Stomach (tissue), 9 donors: ENCODE data around the gene MALSU1. TPM values are rescaled to one million over a fixed set of nuclear protein-coding genes. Genes with fewer than 3 reads are reported as not detected.
A peak's percentile ranks its signal among the peaks of the same experiment; 100 is the strongest.
"Not testable (repeated sequence)": the region's sequence is repeated elsewhere in the genome, so short reads cannot be mapped to it uniquely, and the experiment has no call there.

ENCODE experiments used
- DNase-seq, 2 donors: peaks; one replicate each; pipeline versions ENCODE4 v3.0.0 to v3.0.0-alpha.2; 2013 to 2019
- H3K27ac ChIP-seq, 5 donors: fragments of 200-600 bp in 4 of 5; sonication (generic) in 4 of 5; one replicate each; pipeline ENCODE4 v1.5.1; 2013 to 2019; ENCODE audit warnings: mild to moderate bottlenecking in 1 of 5, moderate library complexity in 1 of 5
- H3K27me3 ChIP-seq, 3 donors: fragments of 200-600 bp; sonication (generic); one replicate each; pipeline ENCODE4 v1.5.1; 2017 to 2019; ENCODE audit warnings: mixed run types in 1 of 3
- H3K36me3 ChIP-seq, 4 donors: fragments of 200-600 bp; sonication (generic); 1 replicate in 3 of 4; 2 replicates in 1 of 4; pipeline ENCODE4 v1.5.1; 2016 to 2019
- H3K4me1 ChIP-seq, 4 donors: fragments of 200-600 bp; sonication (generic); one replicate each; pipeline ENCODE4 v1.5.1; 2016 to 2019
- H3K4me3 ChIP-seq, 4 donors: fragments of 200-600 bp; sonication (generic) in 3 of 4; one replicate each; pipeline ENCODE4 v1.5.1; 2016 to 2019; ENCODE audit warnings: mild to moderate bottlenecking in 1 of 4
- H3K9me3 ChIP-seq, 4 donors: fragments of 200-600 bp; sonication (generic); one replicate each; pipeline ENCODE4 v1.5.1; 2016 to 2019
- EP300 ChIP-seq: sonication (generic); formaldehyde crosslinking; IDR thresholded peaks from one replicate; pipeline ENCODE4 v1.6.1; 2017; ENCODE audit warnings: antibody characterized with exemption
- POLR2A ChIP-seq, 4 donors: fragments of 450-650 bp; IDR thresholded peaks; one replicate each; pipeline ENCODE4 v1.6.1; 2016; ENCODE audit warnings: antibody characterized with exemption in 4 of 4, control low read depth in 2 of 4, mild to moderate bottlenecking in 1 of 4, moderate library complexity in 1 of 4
- POLR2AphosphoS5 ChIP-seq, 3 donors: sonication (generic); formaldehyde crosslinking; IDR thresholded peaks; one replicate each; pipeline ENCODE4 v1.6.1; 2016; ENCODE audit warnings: antibody characterized with exemption in 3 of 3
- WGBS, 5 donors: extraction: QIAGEN DNeasy Blood & Tissue Kit in 3 of 5; methylation state at CpG; one replicate each; pipeline versions ENCODE4 v1.1.5 to v1.1.7; 2013 to 2018; 5-methylcytosine and 5-hydroxymethylcytosine counted together
- intact Hi-C: fragments of 100-400 bp; cut with DNase I; formaldehyde crosslinking; loops from one replicate; pipeline ENCODE4 v1.15.1; 2023; ENCODE audit warnings: low total_unique reads
- polyA plus RNA-seq, 3 donors: library from polyadenylated mRNA; stranded (reverse); fragments of 200-250 nt; gene quantifications; one replicate each; pipeline ENCODE4 v1.2.3, GENCODE V29; 2013
- total RNA-seq, 5 donors: library from RNA; depleted of rRNA; stranded (reverse); fragments of >200 nt; gene quantifications; one replicate each; pipeline versions ENCODE4 v1.1.0 to v1.2.3, GENCODE V29; 2014 to 2016
- TF ChIP-seq, protein P1 (sequence below), 7 experiments: fragments of 450-650 bp in 4 of 7; fragments of 200-600 bp in 3 of 7; sonication (generic) in 3 of 7; IDR thresholded peaks; one replicate each; pipeline ENCODE4 v1.5.1; 2016 to 2019; ENCODE audit warnings: antibody characterized with exemption in 7 of 7, control low read depth in 2 of 7, mild to moderate bottlenecking in 1 of 7
- donor health status: healthy with polysubstance abuse.
- donor health status: Bipolar disorder and iron deficiency.
- donor health status: healthy.

MALSU1 gene
- total and polyA plus RNA-seq, 8 donors, result 2.9 to 79.9 (median 49.1) TPM

DNA sequence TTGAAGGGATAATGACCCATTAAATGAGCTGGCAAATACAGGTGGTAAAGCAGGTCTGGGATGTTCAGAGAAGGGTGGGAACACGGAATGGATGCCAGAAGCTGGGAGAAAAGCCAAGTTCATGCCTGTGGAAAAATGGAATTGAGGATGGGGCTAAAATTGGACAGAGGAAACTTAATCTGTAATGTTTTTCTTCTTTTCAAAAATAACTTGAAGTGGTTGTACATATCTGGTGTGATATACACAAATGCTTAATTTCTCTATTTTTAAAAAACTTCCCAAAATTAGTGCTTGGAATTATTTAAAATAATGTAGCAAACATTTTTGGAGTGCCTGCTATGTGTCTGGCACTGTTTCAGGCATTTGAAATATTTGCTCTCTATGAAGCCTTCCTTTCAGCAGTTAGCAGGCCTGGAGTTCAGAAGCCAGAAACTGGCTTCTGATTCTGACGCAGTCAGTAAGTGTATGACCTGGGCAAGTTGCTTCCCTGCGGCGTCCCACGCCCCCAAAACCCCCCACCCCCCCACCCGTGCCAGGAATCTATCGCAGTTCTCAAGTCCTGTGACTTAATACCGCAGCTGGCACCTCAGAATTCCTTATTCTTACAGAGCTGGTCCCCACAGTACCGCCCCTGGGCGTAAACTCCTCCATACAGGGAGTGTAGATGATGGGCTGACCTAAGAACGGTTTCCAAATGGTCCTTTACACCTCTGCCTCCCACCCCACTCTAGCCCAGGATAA is 828 bp upstream of the MALSU1 start:
- peaks cover 0 to 12% (median 0%) of the 10 kb centered on the region in 3 donors for H3K27me3 ChIP-seq
- TF ChIP-seq EP300 (no peak), POLR2AphosphoS5 (IDR thresholded peaks at IDR 0.05) (no peak), POLR2A (IDR thresholded peaks at IDR 0.05) (no peak)
- TF ChIP-seq, protein P1, sequence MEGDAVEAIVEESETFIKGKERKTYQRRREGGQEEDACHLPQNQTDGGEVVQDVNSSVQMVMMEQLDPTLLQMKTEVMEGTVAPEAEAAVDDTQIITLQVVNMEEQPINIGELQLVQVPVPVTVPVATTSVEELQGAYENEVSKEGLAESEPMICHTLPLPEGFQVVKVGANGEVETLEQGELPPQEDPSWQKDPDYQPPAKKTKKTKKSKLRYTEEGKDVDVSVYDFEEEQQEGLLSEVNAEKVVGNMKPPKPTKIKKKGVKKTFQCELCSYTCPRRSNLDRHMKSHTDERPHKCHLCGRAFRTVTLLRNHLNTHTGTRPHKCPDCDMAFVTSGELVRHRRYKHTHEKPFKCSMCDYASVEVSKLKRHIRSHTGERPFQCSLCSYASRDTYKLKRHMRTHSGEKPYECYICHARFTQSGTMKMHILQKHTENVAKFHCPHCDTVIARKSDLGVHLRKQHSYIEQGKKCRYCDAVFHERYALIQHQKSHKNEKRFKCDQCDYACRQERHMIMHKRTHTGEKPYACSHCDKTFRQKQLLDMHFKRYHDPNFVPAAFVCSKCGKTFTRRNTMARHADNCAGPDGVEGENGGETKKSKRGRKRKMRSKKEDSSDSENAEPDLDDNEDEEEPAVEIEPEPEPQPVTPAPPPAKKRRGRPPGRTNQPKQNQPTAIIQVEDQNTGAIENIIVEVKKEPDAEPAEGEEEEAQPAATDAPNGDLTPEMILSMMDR (IDR thresholded peaks at IDR 0.05), result no peak
- intact Hi-C loops, result no loop called here
- peak in 1 of 2 donors; percentile 68 for DNase-seq
- peaks cover 2 to 22% (median 17%) of the 10 kb centered on the region in 4 donors for H3K36me3 ChIP-seq
- peak overlapping the region; percentile 88 to 96 (median 90) for H3K4me3 ChIP-seq
- H3K27ac ChIP-seq, result peak overlapping the region; percentile 3 to 92 (median 87)
- H3K9me3 ChIP-seq, result no peaks in the 10 kb centered on the region
- WGBS, 5 donors, result 70 to 87% (median 80%) methylated on average over 11 of the region's 11 CpGs
- H3K4me1 ChIP-seq, result peaks cover 17 to 42% (median 32%) of the 10 kb centered on the region in 4 donors

DNA sequence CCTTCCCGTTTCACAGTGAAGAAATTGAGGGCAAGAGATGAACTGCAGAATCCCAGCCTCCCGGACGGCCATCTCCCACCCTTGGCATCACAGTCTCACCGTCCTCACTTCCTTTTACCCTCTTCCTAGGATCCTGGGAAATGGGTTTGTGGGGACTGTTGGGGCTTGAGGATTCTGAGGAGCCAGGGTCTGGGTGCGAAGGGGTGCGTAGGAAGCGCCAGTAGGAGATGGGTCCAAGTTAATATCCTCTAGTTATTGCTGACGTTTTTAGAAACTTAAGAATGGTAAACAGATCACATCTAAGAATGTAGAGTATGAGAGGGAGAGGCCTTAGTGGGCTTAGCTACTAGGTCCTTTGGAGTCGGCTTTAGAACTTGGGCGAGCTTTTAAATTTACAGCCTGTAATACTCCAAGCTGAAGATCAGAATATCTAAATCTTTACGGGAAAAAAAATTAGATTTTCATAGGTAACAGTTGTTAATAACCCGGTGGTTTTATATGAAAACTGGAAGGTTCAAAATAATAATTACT is 696 bp downstream of the MALSU1 start:
- no peak for DNase-seq
- Histone ChIP-seq H3K4me3 (peak overlapping the region; percentile 88 to 96 (median 90)), H3K27me3 (peaks cover 0 to 5% (median 0%) of the 10 kb centered on the region in 3 donors), H3K36me3 (peaks cover 3 to 27% (median 22%) of the 10 kb centered on the region in 4 donors), H3K9me3 (no peaks in the 10 kb centered on the region), H3K4me1 (peaks cover 17 to 52% (median 38%) of the 10 kb centered on the region in 4 donors), H3K27ac (peak overlapping the region; percentile 70 to 92 (median 87))
- WGBS, 5 donors, result 7 to 11% (median 9%) methylated on average over 12 of the region's 12 CpGs
- TF ChIP-seq POLR2AphosphoS5 (IDR thresholded peaks at IDR 0.05) (no peak), EP300 (no peak), POLR2A (IDR thresholded peaks at IDR 0.05) (no peak)
- TF ChIP-seq, protein P1 (IDR thresholded peaks at IDR 0.05), result no peak
- intact Hi-C loops, result no loop called here

DNA sequence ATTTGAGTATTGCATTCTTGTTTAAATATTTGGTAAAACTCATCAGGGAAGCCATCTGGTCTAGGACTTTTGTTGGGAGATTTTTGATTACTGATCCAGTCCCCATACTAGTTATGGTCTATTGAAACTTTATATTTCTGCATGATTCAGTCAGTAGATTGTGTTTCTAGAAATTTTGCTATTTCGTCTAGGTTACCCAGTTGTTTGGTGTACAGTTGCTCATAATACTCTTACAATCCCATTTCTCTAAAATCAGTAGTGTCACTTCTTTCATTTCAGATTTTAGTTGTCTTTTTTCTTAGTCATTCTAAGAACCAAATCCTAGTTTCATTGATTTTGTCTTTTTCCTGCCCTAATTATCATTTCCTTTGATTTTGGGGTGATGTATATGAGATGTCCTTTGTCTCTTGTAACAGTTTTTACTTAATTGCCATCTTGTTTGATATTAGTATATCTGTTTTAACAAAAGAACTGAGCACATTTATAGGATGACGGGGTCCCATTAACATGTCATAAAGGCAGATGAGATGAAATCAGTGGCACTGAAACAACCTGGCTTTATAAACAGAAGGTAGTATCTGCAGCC is 7.9 kb downstream of the MALSU1 start:
- no peak overlapping the region for H3K27ac ChIP-seq
- TF ChIP-seq EP300, result no peak
- TF ChIP-seq, protein P1 (IDR thresholded peaks at IDR 0.05), result no peak
- TF ChIP-seq POLR2AphosphoS5 (IDR thresholded peaks at IDR 0.05), result no peak
- no peak for TF ChIP-seq POLR2A (IDR thresholded peaks at IDR 0.05)
- no peak overlapping the region for H3K4me3 ChIP-seq
- no peaks in the 10 kb centered on the region for H3K9me3 ChIP-seq
- H3K36me3 ChIP-seq, result peaks cover 28 to 76% (median 64%) of the 10 kb centered on the region in 4 donors
- intact Hi-C loops, result no loop called here
- DNase-seq, result no peak
- H3K4me1 ChIP-seq, result peaks cover 0 to 25% (median 12%) of the 10 kb centered on the region in 4 donors
- 88 to 96% (median 91%) methylated on average over 2 of the region's 2 CpGs for WGBS, 5 donors
- no peaks in the 10 kb centered on the region for H3K27me3 ChIP-seq

DNA sequence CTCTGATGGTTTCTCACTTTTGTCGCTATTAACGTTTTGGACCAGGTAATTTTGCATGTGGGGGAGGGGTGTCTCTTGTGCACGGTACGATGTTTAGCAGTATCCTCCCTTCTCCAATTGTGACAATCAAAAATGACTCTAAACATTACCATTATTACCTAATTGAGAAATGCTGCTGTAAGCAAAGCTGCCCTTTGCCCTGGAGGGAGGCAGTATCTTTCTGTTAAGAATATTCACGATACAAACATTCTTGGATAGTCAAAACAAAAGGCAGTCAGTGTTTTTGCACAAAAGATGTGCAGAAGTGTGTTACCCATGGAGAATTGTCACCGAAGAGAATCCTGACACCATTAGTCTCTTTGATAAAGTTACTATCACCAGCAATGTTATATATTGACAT is 9.6 kb downstream of the MALSU1 start:
- intact Hi-C loops, result no loop called here
- WGBS, 5 donors, result 87 to 89% (median 89%) methylated on average over 6 of the region's 6 CpGs
- H3K4me3 ChIP-seq, result no peak overlapping the region
- peaks cover 25 to 65% (median 49%) of the 10 kb centered on the region in 4 donors for H3K36me3 ChIP-seq
- DNase-seq, result no peak
- TF ChIP-seq POLR2A (IDR thresholded peaks at IDR 0.05) (no peak), POLR2AphosphoS5 (IDR thresholded peaks at IDR 0.05) (no peak), EP300 (no peak)
- TF ChIP-seq, protein P1 (IDR thresholded peaks at IDR 0.05), result no peak
- no peaks in the 10 kb centered on the region for H3K27me3 ChIP-seq
- H3K9me3 ChIP-seq, result no peaks in the 10 kb centered on the region
- no peak overlapping the region for H3K27ac ChIP-seq
- H3K4me1 ChIP-seq, result peaks cover 0 to 8% (median 3%) of the 10 kb centered on the region in 4 donors

DNA sequence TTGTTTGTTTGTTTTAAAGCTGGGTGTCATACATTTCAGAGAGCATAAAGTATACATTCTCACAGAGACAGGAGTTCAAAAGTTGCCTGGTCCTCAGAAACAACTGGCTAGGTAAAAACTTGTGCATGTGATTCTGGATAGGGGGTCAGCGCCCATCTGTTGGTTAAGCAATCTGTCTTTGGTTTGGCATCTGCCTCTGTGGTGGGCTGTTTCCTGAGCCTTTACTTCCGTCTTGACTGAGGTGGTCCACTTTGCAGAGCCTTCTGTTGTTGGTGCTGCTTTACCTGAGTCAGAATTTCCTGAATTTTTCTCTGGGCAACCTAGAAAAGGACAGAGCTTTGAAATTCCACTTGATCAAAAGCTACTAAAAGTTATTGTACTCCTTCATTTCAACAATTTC is 13.0 kb downstream of the MALSU1 start:
- H3K36me3 ChIP-seq, result peaks cover 25 to 46% (median 40%) of the 10 kb centered on the region in 4 donors
- DNase-seq, H3K27ac ChIP-seq, H3K27me3 ChIP-seq, intact Hi-C loops, H3K4me3 ChIP-seq, H3K4me1 ChIP-seq, H3K9me3 ChIP-seq: not testable (repeated sequence)
- 77 to 85% (median 82%) methylated on average over 2 of the region's 2 CpGs for WGBS, 5 donors
